ENCODE data around the gene GYG2. TPM values are rescaled to one million over a fixed set of nuclear protein-coding genes. Genes with fewer than 3 reads are reported as not detected.

The GYG2 gene
- polyA plus RNA-seq, 1 of the 3 experiments (the other 2 are of a cell fraction), result 1.8 TPM

DNA sequence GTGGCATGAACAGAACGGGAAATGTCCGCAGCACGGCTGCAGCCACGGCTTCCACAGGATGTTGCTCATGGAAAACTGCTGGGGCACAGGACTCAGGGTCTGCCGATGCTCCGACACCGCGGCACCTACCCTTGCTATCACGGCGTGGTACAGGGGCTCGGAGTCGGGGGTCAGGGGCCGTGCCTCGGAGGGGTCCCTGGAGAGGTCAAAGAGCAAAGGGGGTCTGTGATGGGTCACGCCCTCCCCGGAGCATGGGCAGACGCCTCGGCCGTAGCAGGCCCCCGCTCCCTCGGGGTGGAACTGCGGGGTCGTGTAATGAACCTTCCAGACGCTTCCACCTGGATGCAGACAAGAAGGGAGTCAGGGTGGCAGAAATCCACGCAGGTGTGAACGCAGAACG is 78.6 kb downstream of the GYG2 start (continued):
- TF ChIP-seq EP300 (IDR thresholded peaks at IDR 0.05; ENCODE audit: borderline replicate concordance in 1 of 2, low read depth in 1 of 2, low read length in 1 of 2), result no peak
- TF ChIP-seq YY1 (IDR thresholded peaks at IDR 0.05; ENCODE audit: low read depth), result no peak
- TF ChIP-seq, protein P1, sequence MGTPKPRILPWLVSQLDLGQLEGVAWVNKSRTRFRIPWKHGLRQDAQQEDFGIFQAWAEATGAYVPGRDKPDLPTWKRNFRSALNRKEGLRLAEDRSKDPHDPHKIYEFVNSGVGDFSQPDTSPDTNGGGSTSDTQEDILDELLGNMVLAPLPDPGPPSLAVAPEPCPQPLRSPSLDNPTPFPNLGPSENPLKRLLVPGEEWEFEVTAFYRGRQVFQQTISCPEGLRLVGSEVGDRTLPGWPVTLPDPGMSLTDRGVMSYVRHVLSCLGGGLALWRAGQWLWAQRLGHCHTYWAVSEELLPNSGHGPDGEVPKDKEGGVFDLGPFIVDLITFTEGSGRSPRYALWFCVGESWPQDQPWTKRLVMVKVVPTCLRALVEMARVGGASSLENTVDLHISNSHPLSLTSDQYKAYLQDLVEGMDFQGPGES (IDR thresholded peaks at IDR 0.05; ENCODE audit: low read depth, low read length), result no peak
- no peak for TF ChIP-seq FOXM1 (IDR thresholded peaks at IDR 0.05; ENCODE audit: low read depth)
- TF ChIP-seq NFIC (IDR thresholded peaks at IDR 0.05; ENCODE audit: borderline replicate concordance), result no peak
- no peak for TF ChIP-seq RAD21 (IDR thresholded peaks at IDR 0.05; ENCODE audit: low read length)

DNA sequence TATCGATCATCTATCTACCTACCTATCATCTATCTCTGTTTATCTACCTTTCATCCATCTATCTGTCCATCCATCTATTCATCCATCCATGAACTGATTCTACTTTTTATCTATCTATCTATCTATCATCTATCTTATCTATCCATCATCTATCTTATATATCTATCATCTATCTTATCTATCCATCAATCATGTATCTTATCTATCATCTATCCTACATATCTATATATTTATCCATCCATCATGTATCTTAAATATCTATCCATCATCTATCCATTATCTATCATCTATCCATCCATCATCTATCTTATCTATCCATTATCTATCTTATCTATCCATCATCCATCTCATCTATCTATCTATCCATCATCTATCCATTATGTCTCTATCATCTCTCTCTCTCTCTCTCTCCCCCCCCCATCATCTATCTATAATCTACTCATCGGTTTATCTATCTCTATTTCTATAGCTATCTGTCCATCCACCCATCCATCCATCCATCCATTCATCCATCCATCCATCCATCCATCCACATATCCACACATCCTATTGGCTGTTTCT is 79.5 kb downstream of the GYG2 start:
- Histone ChIP-seq H2AFZ (ENCODE audit: low read depth) (no peak overlapping the region), H3K4me1 (ENCODE audit: control insufficient read depth in 1 of 2, insufficient read depth in 2 of 2, low read depth in 1 of 2, low read length in 1 of 2) (no peaks in the 10 kb centered on the region), H3K4me3 (ENCODE audit: low read depth in 2 of 2, low read length in 1 of 2) (no peak overlapping the region), H3K27ac (ENCODE audit: low read depth in 2 of 2, low read length in 1 of 2) (no peak overlapping the region), H4K20me1 (ENCODE audit: insufficient read depth) (no peaks in the 10 kb centered on the region), H3K27me3 (ENCODE audit: insufficient read depth) (no peaks in the 10 kb centered on the region), H3F3A (replicated peaks; ENCODE audit: insufficient read depth) (no peaks in the 10 kb centered on the region), H3K79me2 (ENCODE audit: insufficient read depth) (no peaks in the 10 kb centered on the region), H3K9me3 (0 out of 2 replicates have a peak, but pooled peaks cover 4% of the 10 kb centered on the region), H3K4me2 (no peak overlapping the region), H3K9me2 (no peaks in the 10 kb centered on the region), H3K36me3 (replicated peaks in 1 of 2; ENCODE audit: control insufficient read depth in 1 of 2, insufficient read depth in 2 of 2, low read length in 1 of 2) (peaks cover 3 to 4% of the 10 kb centered on the region in 2 experiments), H3K9ac (no peak overlapping the region)
- DNase-seq, result no peak
- POLR2A ChIA-PET, result interaction anchor here (0.6 to 1.6 kb wide), 2 partner anchors 20 to 83 kb away, joined by 5 to 7 read pairs; no protein-coding TSS in a partner anchor
- CTCF ChIA-PET, result no interaction called here
- 84% methylated on average over 2 of the region's 2 CpGs for WGBS (ENCODE audit: low lambda C conversion rate)
- TF ChIP-seq TCF12 (IDR thresholded peaks at IDR 0.05) (no peak), GATA2 (CRISPR knock-in tag; IDR thresholded peaks at IDR 0.05) (no peak), RXRA (IDR thresholded peaks at IDR 0.05; ENCODE audit: borderline replicate concordance, low read depth) (no peak), EZH2phosphoT487 (IDR thresholded peaks at IDR 0.05; ENCODE audit: borderline replicate concordance, low read depth) (no peak), EP300 (IDR thresholded peaks at IDR 0.05; ENCODE audit: borderline replicate concordance in 1 of 2, low read depth in 1 of 2, low read length in 1 of 2) (no peak), FOXJ3 (CRISPR knock-in tag; IDR thresholded peaks at IDR 0.05) (no peak)
- TF ChIP-seq, protein P2, sequence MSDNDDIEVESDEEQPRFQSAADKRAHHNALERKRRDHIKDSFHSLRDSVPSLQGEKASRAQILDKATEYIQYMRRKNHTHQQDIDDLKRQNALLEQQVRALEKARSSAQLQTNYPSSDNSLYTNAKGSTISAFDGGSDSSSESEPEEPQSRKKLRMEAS (IDR thresholded peaks at IDR 0.05; ENCODE audit: low read depth), result no peak
- TF ChIP-seq, protein P3, sequence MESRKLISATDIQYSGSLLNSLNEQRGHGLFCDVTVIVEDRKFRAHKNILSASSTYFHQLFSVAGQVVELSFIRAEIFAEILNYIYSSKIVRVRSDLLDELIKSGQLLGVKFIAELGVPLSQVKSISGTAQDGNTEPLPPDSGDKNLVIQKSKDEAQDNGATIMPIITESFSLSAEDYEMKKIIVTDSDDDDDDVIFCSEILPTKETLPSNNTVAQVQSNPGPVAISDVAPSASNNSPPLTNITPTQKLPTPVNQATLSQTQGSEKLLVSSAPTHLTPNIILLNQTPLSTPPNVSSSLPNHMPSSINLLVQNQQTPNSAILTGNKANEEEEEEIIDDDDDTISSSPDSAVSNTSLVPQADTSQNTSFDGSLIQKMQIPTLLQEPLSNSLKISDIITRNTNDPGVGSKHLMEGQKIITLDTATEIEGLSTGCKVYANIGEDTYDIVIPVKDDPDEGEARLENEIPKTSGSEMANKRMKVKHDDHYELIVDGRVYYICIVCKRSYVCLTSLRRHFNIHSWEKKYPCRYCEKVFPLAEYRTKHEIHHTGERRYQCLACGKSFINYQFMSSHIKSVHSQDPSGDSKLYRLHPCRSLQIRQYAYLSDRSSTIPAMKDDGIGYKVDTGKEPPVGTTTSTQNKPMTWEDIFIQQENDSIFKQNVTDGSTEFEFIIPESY (IDR thresholded peaks at IDR 0.05; ENCODE audit: borderline replicate concordance, low read depth), result no peak

Data from SK-N-SH (cell line).